Psoas muscle (tissue), 8 donors: Measurements from ENCODE around the gene TEX29. TPM values are rescaled to one million over a fixed set of nuclear protein-coding genes. Genes with fewer than 3 reads are reported as not detected.

Experiments used
- ATAC-seq, 4 donors: fragments of 200-7000 bp; cut with Tn5 transposase; one replicate each; pipeline ENCODE4 v1.9.1; 2020; ENCODE audit warnings: moderate library complexity in 3 of 4, mild to moderate bottlenecking in 2 of 4
- DNase-seq, 2 donors: peaks; one replicate each; pipeline ENCODE4 v3.0.0-alpha.2; 2020
- H3K27ac ChIP-seq: fragments of 200-600 bp; one replicate; pipeline ENCODE4 v1.8.0; 2022
- H3K27me3 ChIP-seq, 3 donors: fragments of 200-600 bp in 1 of 3; one replicate each; pipeline versions ENCODE4 v1.6.1 to v1.8.0; 2013 to 2022; ENCODE audit warnings: low read length in 2 of 3, mild to moderate bottlenecking in 2 of 3, moderate library complexity in 1 of 3; ENCODE audit not compliant: insufficient read depth in 3 of 3
- H3K36me3 ChIP-seq, 2 donors: fragments of 200-600 bp in 1 of 2; one replicate each; pipeline versions ENCODE4 v1.6.1 to v1.8.0; 2013 to 2022; ENCODE audit warnings: low read depth in 1 of 2, mild to moderate bottlenecking in 1 of 2, moderate library complexity in 1 of 2; ENCODE audit not compliant: insufficient read depth in 1 of 2
- H3K4me1 ChIP-seq: fragments of 200-600 bp; one replicate; pipeline ENCODE4 v1.8.0; 2022
- H3K4me3 ChIP-seq: fragments of 200-600 bp; one replicate; pipeline ENCODE4 v1.8.0; 2022; ENCODE audit warnings: mild to moderate bottlenecking
- H3K9me3 ChIP-seq: fragments of 200-600 bp; one replicate; pipeline ENCODE4 v1.8.0; 2022
- WGBS, 3 donors: extraction: QIAGEN DNeasy Blood & Tissue Kit; methylation state at CpG; one replicate each; pipeline versions ENCODE4 v1.1.6 to v1.1.7; 2013; 5-methylcytosine and 5-hydroxymethylcytosine counted together
- intact Hi-C, 2 donors: fragments of 100-400 bp; cut with DNase I; formaldehyde crosslinking; loops; one replicate each; pipeline versions ENCODE4 v1.11.0 to v1.14.2; 2022
- polyA plus RNA-seq, 3 donors: library from polyadenylated mRNA; stranded (reverse); fragments of 200-250 nt; gene quantifications; one replicate each; pipeline ENCODE4 v1.2.3, GENCODE V29; 2013
- total RNA-seq, 4 donors: library from RNA; stranded (reverse); fragmentation: NEBNext Ultra II Directional in 2 of 4; extraction: Animal tissue kit (Norgen Biotek cat#: 25700) in 2 of 4; gene quantifications; one replicate each; pipeline versions ENCODE4 v1.2.1 to v1.2.4, GENCODE V29; 2021 to 2023
- TF ChIP-seq, protein P1 (sequence below): fragments of 200-600 bp; IDR thresholded peaks from one replicate; pipeline ENCODE4 v1.8.0; 2022; ENCODE audit warnings: antibody characterized with exemption
- donor health status: healthy with polysubstance abuse.
- donor health status: DM: no; HTN: no; CAD: no; lungs with moderate emphysema.
- donor health status: Bipolar disorder and iron deficiency.
- donor health status: healthy.
- donor health status: DM: yes; HTN: yes; CAD: no.
- donor health status: DM: no; HTN: no; CAD: no.
- donor health status: DM: no; HTN: no; CAD: no.
- donor health status: DM: yes; HTN: yes; CAD: no.

The TEX29 gene
- total and polyA plus RNA-seq, 7 donors = 0.14 to 1.2 (median 0.38) TPM; not detected in 2

DNA sequence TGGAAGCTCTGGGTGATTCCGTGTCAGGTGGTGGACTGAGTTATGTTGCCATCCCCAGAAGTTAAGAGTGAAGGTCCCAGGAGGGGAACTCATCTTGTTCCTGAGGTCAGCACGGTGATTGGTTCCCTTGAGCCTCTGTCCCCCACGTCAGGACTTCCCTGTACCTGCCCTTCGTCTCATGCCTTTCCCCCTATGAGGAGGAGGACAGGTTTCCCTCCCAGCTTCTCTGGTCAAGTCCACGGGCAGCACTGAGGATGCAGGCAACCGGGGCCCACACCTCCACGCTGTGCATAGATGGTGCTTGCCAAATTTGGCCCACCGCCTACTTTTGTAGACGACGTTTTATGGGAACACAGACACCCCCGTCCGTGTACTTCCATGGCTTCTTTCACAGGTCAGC is 42.7 kb downstream of the TEX29 start:
- no peak for DNase-seq
- TF ChIP-seq, protein P1, sequence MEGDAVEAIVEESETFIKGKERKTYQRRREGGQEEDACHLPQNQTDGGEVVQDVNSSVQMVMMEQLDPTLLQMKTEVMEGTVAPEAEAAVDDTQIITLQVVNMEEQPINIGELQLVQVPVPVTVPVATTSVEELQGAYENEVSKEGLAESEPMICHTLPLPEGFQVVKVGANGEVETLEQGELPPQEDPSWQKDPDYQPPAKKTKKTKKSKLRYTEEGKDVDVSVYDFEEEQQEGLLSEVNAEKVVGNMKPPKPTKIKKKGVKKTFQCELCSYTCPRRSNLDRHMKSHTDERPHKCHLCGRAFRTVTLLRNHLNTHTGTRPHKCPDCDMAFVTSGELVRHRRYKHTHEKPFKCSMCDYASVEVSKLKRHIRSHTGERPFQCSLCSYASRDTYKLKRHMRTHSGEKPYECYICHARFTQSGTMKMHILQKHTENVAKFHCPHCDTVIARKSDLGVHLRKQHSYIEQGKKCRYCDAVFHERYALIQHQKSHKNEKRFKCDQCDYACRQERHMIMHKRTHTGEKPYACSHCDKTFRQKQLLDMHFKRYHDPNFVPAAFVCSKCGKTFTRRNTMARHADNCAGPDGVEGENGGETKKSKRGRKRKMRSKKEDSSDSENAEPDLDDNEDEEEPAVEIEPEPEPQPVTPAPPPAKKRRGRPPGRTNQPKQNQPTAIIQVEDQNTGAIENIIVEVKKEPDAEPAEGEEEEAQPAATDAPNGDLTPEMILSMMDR = no peak

DNA sequence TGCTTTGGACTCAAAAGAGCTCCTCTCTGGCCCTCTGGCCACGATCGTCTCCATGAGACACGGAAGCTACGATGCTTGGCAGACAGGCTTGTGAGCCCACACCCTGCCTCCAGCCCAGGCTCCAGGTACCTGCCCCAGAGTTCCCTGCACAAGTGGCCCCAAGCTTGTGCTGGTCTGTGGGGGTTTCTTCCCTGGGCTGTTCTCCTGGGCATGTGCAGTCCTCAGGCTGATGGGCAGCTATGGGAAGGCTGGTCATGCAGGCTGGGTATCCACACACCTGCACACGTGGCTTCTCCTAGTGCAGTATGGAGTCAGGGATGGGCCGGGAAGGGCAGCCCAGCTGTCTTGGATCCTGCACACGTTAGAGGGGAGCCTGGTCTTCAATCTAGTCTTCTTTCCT is 43.1 kb downstream of the TEX29 start:
- no peak overlapping the region for H3K4me3 ChIP-seq
- ATAC-seq = no peak
- WGBS, 3 donors = 69 to 80% (median 74%) methylated on average over 7 of the region's 7 CpGs
- H3K36me3 ChIP-seq = no peaks in the 10 kb centered on the region
- intact Hi-C loops = no loop called here
- no peak overlapping the region for H3K27ac ChIP-seq
- no peaks in the 10 kb centered on the region for H3K4me1 ChIP-seq
- TF ChIP-seq, protein P1 = no peak
- no peak for DNase-seq
- no peaks in the 10 kb centered on the region for H3K9me3 ChIP-seq
- H3K27me3 ChIP-seq = peaks cover 0 to 16% (median 2%) of the 10 kb centered on the region in 3 donors

More for the DNA sequence above, 42.7 kb downstream of the TEX29 start:
- no peaks in the 10 kb centered on the region for H3K9me3 ChIP-seq
- no peak overlapping the region for H3K4me3 ChIP-seq
- no peaks in the 10 kb centered on the region for H3K4me1 ChIP-seq
- 62 to 70% (median 64%) methylated on average over 12 of the region's 12 CpGs for WGBS, 3 donors
- ATAC-seq = no peak
- intact Hi-C loops = no loop called here
- no peaks in the 10 kb centered on the region for H3K36me3 ChIP-seq
- H3K27me3 ChIP-seq = peaks cover 0 to 16% (median 2%) of the 10 kb centered on the region in 3 donors
- H3K27ac ChIP-seq = no peak overlapping the region

DNA sequence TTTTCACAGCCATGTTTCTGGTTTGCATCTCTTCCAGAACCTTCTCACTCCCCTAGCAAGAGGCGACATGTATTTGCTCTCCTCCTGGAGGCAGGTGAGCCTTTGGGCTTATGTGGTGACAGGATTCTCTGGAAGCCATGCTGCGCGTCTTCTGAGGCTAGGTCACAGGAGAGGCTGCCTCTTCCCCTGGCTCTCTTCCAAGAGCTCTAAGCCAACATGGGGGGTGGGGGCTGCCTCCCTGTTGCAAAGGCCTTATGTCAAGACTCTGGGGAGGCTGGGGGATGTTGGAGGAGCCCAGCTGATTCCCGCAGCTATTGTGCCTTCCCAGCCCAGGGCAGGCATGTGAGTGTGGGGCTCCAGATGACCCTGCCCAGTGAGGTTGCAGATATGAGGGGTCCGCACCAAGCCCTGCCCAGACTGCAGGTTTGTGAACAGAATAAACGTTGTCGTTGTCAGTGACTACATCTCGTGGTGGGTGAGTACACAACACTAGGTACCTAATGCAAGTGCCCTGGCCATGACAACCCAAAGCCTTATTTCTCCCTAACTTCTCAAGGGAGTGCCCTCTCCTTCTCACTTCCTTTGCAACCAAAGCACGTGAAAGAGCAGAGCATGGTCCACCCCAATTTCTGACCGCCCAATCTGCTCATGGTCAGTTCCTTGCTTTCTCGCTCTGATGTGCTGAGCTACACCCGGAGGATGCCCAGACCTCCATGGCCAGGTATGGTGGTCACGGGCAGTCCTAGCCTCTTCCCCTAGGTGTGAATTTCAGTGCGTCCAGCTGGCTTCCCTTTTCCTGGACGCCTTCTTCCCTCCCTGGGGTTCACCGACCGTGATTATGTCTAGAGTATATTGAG is 44.9 kb downstream of the TEX29 start:
- intact Hi-C loops = no loop called here
- no peak overlapping the region for H3K27ac ChIP-seq
- no peak for ATAC-seq
- peaks cover 0 to 16% (median 0%) of the 10 kb centered on the region in 3 donors for H3K27me3 ChIP-seq
- WGBS, 3 donors = 73 to 85% (median 79%) methylated on average over 17 of the region's 17 CpGs
- no peak overlapping the region for H3K4me3 ChIP-seq
- H3K4me1 ChIP-seq = no peaks in the 10 kb centered on the region
- DNase-seq = no peak
- no peaks in the 10 kb centered on the region for H3K9me3 ChIP-seq
- H3K36me3 ChIP-seq = no peaks in the 10 kb centered on the region
- TF ChIP-seq, protein P1 = no peak

DNA sequence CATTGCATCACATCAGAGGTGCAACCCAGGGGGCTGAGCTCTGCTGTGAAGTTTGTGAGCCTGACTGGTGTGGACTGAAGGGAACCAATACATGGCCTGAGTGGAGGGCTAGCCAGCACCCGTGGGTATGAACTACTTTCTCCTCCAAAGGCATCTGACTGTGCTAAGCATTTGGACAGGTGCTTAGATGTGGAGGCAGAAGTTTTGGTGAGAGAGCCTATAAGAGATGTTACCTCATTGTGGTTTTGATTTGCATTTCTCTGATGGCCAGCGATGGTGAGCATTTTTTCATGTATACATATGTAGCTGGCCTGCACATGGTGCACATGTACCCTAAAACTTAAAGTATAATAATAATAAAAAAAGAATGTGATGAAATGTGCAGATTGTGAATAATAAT is 46.9 kb downstream of the TEX29 start:
- DNase-seq = no peak
- 73 to 84% (median 78%) methylated on average over 2 of the region's 2 CpGs for WGBS, 3 donors
- intact Hi-C loops = no loop called here
- no peaks in the 10 kb centered on the region for H3K4me1 ChIP-seq
- no peak overlapping the region for H3K4me3 ChIP-seq
- TF ChIP-seq, protein P1 = no peak
- H3K36me3 ChIP-seq = no peaks in the 10 kb centered on the region
- H3K27me3 ChIP-seq = peaks cover 0 to 8% (median 0%) of the 10 kb centered on the region in 3 donors
- ATAC-seq = no peak
- no peak overlapping the region for H3K27ac ChIP-seq
- no peaks in the 10 kb centered on the region for H3K9me3 ChIP-seq
